HG03521 (cell line): ENCODE measurements around the gene YIPF3.
A peak's percentile ranks its signal among the peaks of the same experiment; 100 is the strongest.

Experiments
- ATAC-seq: cut with Tn5 transposase; IDR thresholded peaks from one replicate; pipeline ENCODE4 v1.9.1; 2021; ENCODE audit warnings: mild to moderate bottlenecking, moderate library complexity; ENCODE audit not compliant: unreplicated experiment

The YIPF3 gene

DNA sequence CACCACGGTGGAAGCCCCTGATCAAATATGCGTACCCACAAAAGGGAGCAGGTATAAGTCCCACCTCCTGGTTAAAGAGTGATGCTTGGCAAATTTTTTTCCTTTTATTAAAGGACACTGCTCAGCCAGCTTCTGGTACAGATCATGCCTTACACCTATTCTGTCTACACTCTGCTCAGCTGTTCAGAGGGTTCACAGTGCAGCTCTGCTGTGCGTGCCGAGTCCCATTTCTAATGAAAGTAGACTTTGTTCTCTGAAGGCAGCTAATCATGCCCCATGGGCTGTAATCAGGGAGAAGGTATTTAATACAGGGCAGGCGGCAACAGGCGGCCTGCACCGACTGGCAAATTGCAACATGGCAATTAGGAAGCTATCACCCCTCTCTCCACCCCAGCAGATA, 22.9 kb downstream of the YIPF3 start:
- ATAC-seq = no peak

DNA sequence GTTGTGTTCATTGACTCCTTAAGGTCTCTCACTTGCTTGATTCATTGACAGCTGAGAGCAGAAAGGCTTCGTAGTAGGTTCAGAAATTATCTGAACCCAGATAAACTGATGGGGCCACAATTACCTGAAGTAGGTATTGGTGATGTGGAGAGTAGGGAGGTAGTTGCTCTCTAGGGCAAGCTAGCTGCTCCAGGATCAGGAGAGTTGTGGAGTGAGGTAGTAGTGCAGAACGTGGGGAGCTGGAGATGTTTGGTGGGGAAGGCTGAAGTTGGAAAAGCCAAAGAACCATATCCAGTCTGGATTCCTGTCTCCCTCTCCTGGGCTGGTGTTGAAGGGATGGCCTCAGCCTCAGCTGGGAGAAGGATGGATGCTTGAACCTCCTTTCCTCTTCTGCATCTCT, 23.5 kb downstream of the YIPF3 start:
- ATAC-seq = no peak

DNA sequence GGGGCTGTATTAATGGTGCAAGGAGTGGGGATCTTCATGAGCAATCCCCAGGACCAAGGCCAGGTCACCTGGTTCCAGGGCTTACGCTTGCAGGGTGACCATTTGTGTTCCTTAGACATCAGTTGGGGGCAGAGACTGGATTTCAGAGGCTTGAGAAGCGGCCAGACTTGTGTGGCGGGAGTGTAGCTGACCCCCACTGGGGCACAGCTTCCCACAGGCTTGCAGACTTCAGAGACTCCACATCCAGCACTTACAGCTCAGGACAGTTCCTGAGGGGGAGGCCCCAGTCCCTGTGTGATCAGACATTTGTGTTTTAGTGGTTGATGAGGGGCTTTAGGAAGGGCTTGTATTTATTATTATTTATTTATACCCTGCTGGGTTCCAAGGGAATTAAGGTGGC, 24.1 kb downstream of the YIPF3 start:
- ATAC-seq = no peak

DNA sequence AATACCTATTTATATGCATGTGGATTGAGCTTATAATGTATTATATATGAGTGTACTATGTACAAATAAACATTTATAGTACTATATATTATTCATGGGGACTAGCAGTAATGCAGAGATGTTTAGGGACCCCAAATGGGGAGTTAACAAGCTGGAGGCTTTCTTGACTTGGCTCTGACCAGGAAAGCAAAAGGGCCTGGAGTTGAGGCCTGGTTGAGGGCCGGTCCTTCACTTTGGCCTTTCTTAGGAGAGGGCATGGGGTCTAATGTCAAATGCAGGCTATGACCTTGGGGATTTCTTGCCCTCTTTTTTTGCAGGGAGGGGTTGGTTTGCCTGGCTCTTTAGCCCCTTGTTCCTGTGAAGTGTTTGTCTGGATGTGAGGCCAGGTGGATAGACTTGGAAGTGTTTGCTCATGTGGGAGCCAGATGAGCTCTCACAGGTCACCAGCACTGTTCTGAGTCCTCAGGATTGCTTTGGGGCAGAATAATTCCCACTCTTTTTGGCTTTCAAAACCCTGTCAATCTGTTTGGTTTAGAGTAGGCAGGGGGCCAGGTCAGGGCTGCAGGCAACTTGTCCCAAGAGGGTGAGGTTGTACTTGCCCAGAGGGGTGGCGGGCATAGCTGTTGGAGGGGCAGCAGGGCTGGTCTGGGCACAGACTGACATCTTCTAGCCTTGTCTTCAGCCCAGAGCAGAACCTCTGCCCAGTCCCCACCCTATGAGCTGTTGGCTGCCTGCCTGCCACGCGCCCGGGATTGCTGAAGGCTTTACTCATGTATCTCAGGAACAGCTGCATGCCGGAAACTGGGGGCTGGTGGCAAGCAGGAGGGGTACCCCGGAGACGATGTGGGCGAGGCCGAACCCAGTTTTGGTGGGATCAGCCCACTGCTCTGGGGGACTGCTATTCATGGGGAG, 24.7 kb downstream of the YIPF3 start:
- ATAC-seq = no peak

DNA sequence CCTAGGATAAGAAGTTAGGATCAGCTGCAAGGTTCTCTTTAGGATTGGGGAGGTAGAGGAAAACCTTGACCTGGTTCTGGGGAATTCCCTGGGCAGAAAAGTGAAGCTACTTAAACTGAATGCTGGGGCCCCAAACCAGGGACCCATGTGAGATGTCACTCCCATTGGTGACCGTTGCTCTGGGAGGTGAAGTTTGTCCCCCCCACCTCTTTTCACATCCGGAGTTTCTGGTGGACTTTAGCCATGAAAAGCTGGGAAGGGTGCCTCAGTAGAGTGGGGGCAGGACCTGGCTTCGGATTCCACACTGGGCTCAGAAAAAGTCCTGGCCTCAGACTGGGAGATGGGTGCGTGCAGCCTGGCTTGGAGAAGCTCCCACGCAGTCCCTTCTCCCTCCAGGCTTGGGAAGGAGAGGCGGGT, 26.2 kb downstream of the YIPF3 start:
- ATAC-seq = no peak

DNA sequence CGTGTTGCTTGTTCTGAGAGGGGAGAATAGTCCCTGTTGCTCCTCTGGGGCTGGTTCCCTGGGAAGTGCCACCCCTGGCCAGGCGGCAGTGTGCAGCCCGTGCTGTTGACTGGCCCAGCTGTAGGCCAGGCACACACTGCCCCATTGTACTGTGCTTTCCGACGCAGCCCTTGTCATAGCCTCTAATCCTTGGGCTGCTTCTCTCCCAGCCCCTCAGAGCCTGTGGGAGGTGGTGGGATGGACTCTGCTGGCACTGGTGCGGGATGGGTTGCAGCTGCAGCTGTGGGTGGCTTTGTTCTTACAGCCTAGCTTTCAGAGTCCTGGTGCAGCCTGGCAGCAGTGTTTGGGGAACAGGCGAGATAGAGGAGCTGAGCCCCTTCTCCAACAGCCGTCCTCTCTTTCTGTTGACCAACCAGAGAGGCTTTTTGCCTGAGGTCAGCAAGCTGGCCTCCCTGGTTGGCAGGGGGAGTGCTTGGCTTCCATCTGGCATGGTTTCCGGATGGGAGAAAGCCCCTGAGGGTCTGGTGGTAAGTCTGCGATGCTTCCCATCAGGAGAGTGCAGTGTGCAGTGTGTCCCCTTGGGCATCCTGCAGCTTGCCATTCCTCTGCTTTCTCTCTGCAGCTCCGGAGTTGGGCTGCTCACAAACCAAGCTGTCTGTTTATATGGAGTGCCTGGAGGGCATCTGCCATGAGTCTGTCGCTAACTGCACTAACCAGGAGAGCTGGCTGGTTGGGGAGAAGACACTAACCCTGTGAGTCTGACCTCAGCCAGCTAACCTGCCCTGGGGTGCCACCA, 27.3 kb downstream of the YIPF3 start:
- no peak for ATAC-seq

DNA sequence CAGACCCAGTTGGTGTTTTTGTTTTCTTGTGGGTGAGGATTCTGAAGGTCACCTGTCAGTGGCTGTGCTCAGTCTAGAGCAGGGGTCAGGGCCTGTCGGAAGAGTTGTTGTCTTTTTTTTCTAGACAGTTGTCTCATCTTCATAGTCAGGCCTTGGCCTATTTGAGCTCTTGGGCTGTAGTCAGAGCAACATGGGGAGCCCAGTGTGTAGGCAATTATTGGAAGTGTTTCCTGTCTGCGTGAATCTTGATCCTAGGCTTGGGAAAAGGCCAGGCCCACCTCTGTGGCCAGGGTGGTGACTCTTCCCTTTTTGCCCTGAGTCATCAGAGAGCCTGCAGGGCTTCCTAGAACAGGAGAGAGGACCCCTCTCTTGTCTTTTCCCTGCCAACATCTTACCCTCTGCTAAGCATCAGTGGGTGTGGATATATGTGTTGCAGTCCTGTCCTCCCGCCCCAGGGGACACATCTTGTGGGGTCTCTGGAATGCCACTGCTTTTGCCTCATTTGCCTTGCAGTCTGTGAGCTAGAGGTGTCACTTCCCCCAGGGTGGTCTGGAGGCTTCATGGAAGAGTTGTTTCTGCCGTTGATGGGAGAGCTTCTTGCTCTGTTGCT, 28.0 kb downstream of the YIPF3 start:
- no peak for ATAC-seq

DNA sequence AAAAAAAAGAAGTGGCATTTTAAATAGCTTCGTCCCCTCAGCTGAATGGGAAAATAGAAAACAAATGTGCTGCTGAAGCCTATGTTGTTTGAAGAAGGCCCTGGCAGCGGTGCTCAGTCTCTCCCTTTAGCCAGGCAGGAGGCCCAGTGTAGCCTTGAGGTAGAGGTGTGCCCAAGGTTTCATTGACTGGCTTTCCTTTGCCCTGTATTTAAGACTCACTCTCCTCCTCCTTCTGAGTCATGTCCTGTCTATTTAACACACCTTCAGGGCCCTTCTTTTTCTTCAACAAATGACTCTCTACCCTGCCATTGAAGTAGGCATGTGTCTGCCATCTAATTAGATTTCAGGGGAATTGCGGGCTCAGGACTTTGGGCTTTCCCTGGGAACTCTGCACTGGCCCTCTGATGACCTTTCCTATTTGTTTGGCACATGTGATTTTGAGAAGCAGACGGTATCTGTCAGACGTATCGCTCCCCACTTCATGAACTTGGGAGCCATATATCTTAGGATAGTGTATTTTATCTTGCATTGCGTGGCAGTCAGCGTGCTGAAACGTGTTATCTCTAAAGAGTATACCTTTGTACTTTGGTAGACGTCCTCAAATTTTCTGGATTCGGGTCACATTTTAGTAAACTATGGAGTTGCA, 35.0 kb downstream of the YIPF3 start:
- no peak for ATAC-seq

DNA sequence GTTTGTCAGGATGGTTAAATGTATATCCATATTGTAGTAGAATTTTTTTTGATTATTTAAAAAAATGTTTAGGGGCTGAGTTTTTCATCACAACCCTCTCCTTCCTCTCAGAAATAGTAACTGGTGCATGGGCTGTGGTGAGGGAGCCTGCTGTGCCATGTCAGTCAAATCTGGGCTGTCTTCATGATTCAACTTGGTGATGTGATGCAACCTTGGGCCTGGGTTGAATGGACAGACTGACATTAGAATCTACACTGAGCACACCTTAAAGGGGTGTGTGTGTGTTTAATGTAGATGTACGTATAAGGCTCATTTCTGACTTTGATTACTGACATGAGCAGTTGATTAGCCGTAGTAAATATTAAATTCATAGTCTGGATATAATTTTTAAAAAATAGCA, 35.7 kb downstream of the YIPF3 start:
- ATAC-seq = no peak

DNA sequence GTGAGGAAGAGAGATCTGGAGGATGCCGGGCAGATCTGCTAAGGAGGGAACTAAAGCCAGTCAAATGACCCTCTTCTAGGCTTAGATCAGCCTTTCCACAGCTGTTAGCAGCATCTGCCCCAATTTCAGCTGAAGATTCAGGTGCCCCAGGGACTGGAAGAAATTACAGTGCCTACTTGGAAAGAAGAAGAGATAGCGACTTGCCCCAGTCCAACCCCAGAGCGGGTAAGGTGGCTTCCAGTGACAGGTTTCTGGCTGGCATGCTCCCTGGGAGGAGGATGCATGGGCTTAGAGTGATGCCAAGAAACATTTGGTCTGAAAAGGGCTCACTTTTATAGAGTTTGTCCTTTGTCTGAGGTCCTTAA, 38.7 kb downstream of the YIPF3 start:
- ATAC-seq = no peak

DNA sequence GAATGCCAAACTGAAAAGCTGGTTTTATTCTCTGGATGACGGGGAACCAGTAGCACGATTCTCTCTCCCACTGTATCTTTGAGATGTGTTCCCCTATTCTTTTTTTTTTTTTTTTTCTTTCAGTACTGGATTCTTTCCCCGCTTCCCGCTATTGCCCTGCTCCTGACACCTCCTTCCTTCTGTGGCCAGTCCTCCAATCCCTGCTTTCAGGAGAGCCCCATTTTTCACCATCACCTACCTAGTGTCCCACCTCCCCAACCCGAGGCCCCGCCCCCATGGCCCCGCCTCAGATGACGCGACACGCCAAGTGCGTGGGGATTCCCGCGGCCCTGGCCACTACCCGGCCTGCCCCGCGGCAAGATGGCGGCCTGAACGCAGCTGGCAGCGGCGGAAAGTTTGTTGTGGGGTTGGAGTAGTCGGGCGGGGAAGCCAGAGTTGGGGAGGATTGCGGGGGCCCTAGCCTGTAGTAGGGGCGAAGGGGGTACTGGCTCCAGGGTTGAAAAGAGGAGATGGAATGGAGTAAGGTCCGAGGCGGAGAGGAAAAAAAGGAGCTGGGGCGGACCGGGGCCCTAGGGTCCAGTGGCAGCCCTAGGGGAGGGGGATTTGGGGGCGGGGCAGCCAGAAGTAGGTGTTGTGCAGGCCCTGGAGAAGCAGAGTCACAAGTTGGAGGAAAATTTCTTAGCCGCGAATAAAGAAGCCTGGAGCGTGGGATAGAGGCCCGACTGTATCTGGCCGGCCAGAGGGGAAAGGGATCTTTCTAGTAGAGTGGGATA, 39.3 kb downstream of the YIPF3 start, which contains the start of gene TJAP1:
Gene TJAP1, plus strand, starts transcription at position 336 of the 773 bp plus-strand sequence. CDS start 21,432 bp downstream, outside the sequence.
- peak; percentile 99 for ATAC-seq

DNA sequence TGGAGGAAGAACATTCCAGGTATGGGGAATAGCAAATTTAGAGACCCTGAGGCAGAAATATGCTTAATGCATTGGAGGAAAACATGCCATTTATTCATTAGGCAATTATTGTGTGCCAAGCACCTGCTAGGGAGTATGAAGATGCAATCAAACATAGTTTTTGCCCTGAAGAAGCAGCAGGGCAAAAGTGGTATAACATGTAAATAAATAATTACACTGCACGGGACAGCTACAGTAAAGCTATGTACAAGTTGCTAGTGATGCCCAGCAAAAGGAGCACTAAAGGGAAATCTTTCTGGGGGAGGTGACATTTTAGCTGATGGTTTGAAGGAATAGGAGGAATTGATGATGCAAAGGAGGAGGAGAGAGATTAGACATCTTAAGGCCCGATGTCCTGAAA, 40.0 kb downstream of the YIPF3 start:
- no peak for ATAC-seq

DNA sequence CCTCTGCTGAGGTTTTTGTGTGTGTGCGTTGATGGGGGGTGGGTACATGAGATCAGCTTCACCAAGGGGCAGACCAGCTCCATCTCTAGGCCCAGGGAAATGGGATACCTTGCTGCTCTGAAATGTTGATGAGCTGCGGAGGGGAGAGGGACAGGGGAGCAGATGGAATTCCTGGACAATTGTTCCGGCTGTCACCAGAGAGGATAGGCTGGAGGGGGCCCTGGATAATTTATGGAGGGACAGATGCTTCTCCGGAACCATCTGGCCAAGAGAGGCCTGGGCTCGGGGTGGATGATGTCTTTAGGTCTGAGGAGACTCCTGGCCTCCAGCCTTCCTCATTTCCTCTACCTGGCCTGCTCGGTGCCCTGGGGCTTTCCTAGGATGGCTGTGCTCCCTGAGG, 41.2 kb downstream of the YIPF3 start:
- ATAC-seq = no peak

DNA sequence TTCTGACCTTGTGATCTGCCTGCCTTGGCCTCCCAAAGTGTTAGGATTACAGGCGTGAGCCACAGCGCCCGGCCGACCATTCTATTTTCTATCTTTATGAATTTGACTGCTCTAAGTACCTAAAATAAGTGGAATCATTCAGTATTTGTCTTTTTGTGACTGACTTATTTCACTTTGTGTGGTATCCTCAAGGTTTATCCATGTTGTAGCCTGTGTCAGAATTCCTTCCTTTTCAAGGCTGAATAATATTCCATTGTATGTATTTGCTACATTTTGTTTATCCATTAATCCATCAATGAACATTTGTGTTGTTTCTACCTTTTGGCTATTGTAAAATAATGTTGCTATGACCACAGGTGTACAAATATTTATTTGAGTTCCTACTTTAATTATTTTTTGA, 44.2 kb downstream of the YIPF3 start:
- no peak for ATAC-seq

DNA sequence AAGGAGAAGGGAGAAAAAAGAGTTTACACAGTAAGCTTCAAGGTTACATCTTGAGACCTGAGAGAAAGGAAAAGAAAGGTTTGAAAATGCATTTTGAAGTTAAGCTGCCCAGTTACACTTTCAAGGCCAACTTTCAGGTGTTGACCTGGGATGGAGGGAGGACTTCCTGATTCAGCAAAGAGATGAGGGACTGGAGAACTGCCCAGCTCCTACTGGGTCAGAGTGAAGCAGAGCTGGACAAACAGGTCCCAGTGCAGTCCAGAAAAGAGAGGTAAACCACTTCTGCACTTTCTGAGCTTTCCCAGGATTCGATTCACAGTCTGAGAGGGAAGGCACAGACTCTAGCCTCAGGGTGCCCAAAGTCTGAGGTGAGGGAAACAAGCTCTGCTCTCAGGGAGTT, 45.3 kb downstream of the YIPF3 start:
- no peak for ATAC-seq

DNA sequence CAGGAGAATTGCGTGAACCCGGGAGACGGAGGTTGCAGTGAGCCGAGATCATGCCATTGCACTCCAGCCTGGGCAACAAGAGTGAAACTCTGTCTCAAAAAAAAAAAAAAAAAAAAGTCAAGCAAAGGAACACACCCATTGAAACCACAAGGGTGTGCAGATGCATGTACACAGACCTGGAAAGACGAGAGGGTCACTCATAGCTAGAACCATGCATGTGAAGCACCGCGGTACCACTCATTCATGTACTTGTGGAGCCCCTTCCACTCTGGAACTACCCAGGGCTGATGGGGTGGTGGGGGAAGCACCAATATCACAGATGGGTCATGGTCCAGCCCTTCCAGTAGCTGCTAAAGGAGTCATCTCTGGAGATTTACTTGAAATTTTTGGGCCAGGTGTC, 46.8 kb downstream of the YIPF3 start:
- ATAC-seq = no peak

DNA sequence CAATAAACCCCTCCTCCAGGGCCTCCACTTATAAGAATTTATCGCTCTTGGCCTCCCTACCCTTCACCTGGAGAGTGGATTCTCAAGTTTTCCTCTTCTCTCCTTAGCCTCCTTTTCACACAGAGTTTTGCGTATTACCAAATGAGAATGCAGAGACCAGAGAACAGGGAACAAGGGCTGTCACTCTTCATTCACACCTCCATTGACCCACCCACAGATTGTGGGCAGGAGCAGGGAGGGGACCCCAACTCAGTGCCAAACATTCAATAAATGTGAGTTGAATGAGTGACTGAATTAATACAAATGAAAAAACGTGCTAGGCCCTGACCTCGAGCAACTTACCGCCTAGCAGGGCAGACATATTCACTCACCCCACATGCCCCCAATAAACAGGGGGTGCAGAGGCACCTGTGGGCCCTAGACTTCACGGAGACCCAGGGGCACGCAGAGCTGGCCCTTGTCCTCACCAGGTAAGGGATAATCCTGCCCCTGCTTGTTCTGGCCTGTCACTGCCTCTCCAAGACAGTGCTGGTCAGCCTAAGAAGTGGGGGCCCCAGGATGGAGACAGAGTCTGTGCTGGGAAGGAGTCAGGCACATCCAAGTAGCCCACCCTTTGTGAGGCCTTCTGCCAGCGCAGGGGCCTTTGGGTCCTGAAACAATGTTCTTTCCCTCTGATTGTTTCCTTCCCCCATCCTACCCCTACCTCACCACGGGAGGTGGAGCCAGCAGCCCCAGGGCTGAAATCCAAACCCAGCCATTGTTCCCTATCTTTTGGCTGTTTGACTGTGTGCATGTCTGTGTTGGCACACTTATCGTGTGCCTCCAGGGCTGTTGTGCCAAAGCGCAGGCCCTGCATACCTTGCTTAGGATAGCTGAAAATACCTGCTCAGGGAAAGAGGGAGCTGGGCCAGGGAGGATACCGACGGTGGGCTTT, 47.7 kb downstream of the YIPF3 start:
- no peak for ATAC-seq

DNA sequence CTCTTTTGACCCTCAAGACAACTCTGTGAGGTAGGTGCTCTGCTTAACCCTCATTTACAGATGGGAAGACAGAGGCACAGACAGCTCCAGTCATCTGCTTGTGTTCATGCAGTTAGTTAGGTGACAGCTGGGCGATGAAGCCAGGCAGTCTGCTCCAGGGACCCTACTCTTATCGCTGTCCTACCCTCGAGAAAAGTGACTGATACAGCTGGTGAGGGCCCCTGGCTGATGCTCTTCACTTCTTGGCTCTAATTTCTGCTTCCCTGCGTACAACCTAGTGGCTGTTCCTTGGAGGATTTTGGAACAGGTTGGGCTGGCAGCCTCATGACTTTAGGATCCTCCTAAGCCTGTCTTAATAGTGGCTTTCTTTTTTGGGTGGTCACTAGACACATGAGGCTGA, 48.5 kb downstream of the YIPF3 start:
- ATAC-seq = no peak

DNA sequence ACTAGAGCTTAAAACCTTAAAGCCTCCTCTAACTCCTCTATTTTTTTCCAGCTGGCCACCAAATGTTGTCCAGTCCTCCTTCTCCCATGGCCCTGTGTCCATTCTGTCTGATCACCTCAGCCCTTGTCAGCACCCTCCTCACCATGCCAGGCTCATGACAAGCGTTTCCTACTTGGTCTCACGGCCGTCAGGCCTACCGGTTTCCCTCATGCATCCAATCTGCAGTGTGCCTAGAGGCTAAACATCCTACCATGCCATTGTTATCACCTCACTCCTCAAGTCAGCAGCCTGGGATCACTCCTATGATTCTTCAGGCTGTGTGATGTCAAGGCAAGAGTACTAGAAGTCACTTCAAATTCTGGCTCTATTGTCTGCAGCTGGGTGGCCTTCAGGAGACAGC, 49.0 kb downstream of the YIPF3 start:
- no peak for ATAC-seq
